Myocyte (in vitro differentiated cells): ENCODE data around the gene CMIP. TPM values are rescaled to one million over a fixed set of nuclear protein-coding genes. Genes with fewer than 3 reads are reported as not detected.

ENCODE experiments used
- DNase-seq: peaks from one replicate; pipeline ENCODE4 v3.0.0-alpha.2; 2012; ENCODE audit warnings: low read depth
- total RNA-seq: library from RNA; depleted of rRNA; stranded (reverse); fragments of >200 nt; gene quantifications from 2 replicates; pipeline ENCODE4 v1.2.3, GENCODE V29; 2014

Gene CMIP
- total RNA-seq, 1 donor from 2014 or later, result 13.5 TPM

DNA sequence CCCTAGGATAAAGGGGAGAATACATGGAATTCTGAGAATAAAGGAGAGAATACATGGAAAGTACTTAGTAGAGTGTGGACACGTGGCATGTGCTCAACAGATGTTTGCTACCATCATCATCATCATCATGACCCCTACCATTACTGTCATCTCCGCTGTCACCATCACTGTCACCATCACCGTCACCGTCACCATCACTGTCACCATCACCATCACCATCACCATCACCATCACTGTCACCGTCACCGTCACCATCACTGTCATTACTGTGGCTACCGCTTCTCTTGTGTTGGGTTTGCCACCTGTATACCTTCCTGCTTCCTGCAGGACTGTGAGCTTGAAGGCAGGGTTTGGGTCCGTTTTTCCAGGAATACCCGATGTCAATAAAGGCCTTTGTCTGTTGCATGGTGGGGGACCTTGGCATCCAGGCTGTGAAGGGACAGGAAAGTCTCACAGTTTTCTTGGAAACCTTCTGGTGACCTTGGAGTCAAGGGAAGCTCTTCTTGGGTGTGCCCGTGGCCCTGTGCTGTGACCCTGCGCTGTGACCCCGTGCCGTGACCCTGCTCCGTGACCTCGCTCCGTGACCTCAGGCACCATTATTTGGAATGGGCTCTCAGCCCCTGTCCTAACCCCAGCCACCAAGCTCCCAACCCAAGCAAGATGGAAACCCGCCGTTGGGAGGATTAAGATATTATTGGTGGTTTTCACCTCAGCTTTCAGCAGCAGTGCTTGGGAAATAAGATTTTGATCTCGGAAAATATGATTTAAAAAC lies 14.4 kb downstream of the CMIP start:
- no peak for DNase-seq

DNA sequence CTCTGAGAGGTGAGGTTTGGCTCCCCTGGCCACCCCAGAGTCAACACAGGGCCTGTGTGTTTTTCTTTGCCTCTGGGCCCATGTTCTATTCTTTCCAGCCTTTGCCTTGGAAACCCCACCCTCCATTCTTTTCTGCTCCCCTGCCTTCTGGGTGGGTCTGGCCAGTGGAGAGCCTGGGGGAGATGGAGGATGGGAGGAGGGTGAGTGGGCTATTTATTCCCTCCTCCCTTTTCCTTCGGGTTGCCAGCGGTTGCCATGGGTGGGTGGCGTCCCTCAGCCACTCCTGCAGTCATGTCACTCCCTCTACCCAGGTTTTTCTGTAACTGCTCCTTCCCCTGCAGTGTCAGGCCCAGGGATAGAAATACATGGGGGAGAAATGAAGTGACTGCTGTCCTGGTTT lies 15.5 kb downstream of the CMIP start:
- no peak for DNase-seq

DNA sequence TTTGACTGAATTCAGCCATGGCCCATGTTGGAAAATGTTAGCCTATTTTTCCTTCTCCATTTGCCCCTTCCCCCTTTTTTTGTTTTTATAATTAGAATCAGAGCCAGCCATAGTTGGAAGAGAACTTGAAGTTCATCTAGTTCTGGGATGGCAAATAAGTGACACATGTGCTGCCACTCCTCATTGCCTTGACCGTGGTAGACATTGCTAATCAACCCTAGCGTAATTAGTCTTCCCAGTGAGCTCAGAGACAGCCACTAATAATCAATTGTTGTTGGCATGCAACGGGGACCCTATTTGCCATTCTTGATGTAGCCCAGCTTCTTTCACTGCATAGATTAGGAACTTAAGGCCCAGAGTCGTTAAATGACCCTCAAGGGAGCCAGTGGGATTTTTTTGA lies 16.6 kb downstream of the CMIP start:
- no peak for DNase-seq

DNA sequence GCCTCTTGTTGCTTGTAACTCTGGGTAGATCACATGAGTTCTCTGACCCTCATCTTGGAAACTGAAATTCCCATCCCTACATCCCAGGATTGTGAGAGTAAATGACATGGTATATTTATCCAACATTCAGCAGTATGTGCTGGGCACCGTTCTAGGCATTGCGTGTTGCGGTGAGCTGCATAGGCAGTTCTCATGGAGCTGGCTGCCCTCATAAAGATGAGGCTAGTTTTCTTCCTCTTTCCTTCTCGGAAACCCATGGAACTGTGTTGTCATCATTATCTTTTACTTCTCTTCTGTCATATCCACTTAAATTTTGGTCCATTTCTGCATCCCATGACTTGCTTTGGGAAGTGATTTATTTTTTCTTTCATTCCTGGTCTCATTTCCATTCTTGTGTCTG lies 17.2 kb downstream of the CMIP start:
- DNase-seq, result no peak

DNA sequence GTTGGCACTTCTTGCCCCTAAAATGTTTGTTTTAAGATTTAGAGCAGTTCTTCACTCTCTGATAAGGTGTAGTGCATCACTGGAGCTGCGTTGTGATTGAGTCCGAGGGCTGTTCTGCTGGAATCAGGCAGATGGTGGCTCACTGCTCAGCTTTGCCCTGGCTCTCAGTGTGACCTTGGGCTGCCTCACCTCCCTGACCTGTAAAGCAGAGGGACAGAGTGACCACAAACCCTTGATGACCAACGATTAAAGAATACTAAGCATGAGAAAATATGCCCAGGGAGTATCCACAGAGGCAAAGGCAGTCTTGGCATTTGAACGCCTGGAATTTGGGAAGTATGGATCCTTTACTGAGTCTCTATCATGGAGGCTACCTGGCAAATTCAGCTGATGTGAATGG lies 18.1 kb downstream of the CMIP start:
- DNase-seq, result peak; percentile 23

DNA sequence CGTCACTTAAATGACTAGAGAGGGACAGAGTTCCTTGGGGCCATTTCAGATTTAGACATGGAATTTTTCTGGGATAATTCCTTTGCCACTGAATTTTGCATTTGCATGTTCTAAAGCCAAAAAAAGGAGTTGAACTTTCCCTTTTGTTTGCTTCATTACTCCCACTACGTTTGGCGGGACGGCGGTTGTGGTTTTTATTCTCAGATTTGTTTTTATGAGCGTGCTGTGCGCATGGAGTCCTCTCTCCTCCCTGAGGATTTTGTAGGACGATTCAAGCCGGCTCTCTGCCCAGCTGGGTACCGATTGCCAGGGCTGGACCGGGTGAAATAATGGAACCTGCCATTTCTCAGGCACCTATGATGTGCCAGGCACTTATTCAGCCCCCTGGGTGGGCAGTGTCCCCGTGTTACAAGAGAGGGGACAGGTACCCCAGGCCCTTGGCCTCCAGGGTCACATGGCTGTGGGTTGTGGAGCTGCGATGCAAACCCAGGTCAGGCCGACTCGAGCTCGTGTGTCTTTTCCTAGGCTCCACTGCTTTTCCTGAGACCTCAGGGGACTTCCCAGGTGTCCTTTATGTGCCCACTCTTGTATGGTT lies 18.8 kb downstream of the CMIP start:
- DNase-seq, result no peak

DNA sequence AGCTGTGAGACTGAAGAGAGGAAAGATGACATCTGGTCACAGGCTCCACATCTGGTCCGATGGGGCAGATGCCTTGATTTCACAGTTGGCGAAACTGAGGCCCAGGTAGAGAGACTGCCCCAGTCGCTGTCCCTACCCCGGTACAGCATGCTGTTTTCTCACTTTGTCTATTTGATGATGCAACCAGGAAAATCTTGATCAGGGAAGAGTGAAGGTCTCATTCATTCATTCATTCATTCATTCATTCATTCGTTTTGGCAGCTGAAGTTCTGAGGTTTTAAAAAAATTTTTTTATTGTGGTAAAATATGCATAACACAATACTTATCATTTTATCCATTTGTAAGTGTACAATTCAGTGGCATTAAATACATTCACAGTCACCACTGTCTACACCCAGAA lies 19.7 kb downstream of the CMIP start:
- DNase-seq, result no peak

DNA sequence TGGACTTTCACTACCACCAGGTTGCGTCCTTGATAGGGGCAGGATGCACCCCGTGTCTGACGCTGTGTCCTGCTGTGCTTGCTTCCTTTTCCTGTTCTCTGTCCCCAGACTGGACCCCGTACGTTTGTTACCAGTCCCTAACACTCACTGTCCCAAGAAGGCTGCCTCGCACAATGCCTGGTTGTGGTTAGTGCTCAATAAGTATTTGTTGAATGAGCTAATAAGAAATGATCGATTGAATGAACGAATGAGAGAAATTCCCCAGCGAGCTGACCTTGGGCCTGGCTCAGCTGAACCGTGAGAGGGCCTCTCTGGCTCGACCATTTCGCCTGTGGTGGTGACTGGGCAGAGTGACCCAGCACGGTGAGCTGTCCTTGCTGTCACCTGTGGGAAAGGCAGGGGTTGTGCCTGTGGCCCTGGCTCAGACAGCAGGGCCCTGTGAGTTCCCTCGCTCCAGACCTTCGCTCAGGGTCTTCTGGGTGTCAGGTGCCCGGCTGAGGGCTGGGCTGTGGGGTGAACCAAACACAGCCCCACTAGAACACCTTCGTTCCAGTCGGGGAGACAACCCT lies 20.9 kb downstream of the CMIP start:
- DNase-seq, result no peak

DNA sequence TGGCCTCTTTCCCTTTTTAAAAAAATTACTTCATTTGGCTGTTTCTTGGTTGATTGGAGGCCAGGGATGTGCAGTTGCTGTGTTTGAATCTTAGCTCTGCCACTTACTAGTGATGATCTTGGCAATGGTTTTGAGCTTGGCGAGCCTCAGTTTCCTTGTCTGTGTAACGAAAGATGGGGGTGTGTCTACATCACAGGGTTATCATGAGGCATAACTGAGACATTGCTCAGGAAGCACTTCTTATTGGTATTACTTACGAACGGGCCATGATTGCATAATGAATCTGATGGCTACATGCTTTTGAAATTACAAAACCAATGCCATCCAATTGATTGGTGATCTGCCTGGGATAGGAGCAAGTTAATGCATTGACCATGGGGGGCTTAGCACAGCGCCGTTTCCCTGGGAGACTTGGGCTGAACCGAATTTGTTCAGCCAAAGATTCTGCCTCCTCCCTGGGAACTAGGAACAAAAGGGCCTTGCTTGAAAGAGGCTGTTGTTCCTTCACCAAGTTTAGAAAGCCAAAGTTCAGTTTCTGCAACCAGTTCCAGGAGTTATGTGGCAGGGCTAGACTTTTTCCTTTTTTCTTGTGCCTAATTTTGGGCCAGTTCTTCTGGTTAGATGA lies 21.9 kb downstream of the CMIP start:
- no peak for DNase-seq

DNA sequence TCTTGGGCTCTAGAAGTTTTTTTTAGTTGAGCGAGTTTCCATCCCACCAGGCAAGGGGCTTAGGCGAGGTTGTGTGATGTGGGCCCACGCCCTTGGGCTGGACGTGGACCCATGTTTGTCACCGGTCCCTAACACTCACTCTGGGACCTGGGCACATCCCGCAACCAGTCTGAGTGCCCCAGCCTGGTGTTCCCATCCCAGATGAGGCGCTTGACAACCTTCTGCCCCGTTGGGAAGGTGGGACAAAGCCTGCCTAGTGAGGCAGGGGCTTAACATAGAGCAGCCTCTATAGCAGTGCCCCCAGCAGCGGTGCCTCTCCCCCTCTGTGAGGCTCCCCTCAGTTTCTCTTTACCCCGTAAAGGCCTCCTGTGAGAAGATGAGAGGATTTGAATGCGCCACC lies 22.5 kb downstream of the CMIP start:
- DNase-seq, result no peak

DNA sequence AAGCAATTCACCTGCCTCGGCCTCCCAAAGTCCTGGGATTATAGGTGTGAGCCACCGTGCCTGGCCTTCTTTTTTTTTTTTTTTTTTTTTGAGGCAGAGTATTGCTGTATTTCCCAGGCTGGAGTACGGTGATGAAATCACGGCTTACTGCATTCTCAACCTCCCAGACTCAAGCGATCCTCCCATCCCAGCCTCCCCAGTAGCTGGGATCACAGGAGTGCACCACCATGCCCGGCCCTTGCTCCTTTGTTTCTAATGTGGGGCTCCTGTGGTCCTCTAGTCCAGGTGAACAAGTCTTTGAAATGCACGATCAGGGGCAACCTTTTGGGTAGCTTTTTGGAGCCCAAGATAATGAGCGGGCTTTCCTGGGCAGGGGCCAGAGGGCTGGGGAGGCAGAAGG lies 23.2 kb downstream of the CMIP start:
- DNase-seq, result no peak

DNA sequence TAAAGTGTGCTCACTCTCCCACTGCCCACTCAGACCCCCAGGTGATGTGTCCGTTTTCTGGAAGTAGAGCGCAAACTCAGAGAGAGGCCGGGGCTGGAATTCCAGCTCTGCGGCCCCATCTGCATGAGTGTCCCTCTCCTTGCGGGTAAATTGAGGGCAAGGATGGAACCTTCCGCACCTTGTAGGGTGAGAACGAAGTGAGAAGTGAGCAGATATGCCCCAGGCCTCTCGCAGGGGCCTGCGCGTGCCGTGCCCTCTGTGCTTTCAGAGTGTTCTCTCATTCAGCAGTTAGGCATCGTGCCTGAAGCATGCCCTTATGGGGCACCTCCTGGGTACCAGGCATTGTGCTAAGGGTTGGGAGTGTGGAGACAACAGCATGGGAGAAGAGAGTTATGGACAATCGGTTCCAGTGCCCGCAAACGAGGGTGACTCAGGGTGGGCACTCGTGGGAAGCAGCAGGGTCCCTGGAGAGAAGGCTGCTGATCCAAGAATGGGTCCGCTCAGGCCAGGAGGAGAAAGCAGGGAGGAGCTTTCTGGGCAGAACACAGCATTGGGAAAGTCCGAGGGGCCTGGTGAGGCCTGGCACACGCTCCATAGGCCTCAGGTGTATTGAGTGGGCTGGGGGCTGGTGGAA lies 23.8 kb downstream of the CMIP start:
- DNase-seq, result no peak

DNA sequence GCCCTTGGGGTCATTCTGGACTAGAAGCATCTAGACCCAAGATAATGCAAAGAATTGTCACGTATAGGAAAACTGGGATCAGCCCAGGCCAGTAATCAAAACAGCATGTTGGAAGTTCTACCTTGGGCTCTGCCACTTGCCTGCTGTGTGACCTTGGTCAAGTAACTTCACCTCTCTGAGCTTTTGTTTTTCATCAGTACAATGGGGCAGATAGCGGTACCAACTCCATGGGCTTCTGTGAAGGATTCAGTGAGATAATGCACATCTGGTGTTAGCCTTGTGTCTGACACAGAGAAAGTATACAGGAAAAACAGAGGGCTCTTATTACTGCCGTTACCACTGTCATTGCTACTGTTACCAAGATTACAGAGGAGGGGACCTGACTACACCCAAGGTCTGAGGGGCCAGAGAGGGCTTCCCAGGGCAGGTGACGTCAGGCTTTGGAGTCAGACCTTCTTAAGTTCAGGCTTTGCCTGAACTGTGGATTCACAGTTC lies 24.6 kb downstream of the CMIP start:
- no peak for DNase-seq

DNA sequence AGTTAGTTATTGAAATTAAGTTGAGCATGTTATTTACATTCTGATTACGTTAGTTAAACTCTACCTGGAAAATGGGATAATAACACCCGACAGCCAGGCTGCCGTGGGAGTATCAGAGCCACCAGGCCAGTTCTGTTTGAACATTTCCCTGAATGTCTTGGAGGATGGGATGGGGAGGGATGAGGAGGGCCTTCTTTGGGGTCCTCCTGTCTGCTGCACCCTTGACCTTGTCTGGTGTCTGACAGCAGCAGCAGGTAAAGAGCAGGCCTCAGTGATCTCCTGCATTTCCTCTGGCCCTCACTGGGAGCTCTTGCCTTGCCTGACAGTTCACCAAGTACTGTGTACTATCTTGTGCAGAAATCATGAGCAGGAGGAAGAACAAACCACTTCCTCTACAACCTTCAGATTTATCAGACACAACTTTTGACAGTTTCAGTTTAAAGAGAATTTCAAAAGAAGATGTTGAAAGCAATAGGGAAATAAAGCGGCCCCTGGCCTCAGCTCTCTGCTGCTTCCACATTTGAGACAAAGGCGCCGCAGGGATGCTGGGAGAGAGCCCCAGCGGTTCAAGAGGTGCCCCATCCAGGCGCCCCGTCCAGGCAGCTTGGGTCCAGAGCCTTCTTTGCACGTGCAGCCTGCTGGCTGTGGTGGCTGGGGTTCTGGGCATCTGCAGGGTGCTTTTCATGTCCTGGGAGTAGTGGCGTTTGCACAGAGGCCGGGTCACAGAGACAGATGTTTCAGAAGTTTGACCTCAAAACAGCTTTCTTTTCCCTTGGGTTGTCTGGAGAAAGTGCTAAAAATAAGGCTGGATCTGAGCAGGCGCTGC lies 25.3 kb downstream of the CMIP start:
- no peak for DNase-seq

DNA sequence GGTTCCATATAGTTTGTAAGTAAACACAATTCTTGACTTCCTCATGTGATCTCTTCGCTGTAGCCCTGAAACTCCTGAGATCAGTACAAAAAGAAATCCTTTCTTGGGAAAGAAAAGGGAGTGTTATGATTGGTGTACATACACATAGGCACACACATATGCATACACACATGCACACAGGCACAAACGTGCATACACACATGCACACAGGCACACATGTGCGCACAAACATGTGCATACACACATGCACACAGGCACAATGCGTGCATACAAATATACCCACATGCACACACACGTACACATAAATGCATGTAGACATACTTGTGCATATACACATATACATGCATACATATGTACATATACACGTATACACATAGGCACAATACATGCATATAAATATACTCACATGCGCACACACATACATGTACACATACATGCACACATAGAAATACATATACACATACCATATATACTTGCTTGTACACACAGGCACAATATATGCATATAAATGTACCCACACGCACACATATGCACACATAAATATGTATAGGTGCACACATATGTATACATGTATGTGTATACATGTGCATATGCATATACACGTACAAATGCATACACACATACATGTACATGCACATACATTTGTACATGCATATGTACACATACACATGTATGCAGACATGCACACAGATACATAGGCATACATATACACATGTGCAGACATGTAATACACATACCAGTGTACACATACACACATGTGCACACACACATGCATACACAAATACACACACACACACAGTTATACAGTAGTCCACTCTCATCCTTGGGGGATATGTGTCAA lies 26.4 kb downstream of the CMIP start:
- no peak for DNase-seq

DNA sequence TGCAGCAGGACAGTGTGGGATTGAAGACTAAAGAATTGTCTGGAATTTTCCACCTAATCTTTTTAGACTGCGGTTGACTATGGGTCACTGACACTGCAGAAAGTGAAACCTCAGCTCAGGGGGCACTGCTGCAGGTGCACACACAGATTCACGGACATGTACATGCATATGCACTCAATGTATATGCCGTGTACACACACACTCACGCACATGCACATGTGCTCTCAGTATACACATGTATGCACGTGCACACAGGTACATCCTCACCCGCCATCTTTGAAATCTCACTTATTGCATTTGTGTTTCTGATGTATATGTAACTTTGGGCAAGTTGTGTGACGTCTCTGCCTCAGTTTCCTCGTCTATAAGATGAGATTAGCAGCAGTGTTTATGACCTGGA lies 27.3 kb downstream of the CMIP start:
- no peak for DNase-seq

DNA sequence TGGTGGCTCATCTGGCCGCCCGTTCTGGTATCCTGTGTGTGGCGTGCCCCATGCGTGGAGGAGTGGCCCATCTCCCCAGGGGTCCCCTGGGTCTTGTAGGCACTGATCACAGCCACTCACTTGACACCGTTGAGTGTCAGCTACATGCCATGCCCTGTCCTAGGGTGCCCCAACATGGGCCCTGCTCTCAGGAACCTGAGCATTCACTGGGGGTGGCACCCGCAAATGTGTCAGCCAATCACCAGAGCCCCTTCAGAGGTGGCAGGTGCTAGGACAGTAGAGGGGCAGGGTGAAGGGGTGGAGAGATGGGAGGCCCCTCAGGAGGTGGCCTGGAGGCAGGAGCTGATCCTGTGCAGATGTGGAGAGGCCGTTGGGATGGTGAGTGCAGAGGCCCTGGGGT lies 27.8 kb downstream of the CMIP start:
- DNase-seq, result no peak

DNA sequence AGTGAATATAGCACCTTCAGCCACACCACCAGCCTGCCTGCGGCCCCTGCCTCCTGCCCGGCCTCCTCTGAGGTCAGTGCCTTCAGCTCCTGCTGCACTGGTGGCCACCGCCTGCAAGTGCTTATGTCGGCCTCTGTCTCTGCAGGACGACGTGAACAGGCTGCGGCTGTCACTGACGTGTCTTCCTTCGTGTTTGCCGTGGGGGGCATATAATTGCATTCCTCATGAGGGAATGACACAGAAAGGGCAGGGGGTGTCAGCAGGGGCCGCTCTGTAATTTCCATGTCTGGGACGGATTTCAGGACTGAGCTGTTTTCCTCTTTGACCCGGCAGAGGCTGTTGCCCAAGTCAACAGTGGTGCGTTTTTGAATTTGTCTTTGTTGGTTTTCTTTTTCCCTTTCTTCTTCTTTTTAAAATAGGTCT lies 28.5 kb downstream of the CMIP start:
- DNase-seq, result no peak

DNA sequence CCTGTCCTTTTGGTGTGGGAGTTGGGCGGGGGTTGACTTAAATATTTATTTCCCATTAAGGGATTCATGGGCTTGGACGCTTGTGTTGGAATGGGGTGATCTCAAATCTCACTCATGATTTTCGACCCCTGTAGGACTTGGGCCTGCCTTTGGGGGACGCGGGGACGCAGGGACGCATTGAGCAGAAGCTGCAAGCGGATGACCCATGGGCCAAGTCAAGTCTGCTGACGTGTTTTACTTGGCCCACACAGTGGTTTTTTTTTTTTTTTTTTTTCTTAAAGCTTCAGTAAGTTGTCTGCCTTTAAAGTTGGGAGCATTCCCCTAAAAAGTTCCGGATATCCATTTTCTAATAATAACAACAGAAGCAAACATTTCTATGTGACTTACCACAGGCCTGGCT lies 28.9 kb downstream of the CMIP start:
- DNase-seq, result no peak
